Adrenal gland (tissue), 5 donors: Measurements from ENCODE around the gene ACSM6.

ENCODE experiments used
- CTCF ChIP-seq, 6 experiments: fragments of 450-650 bp in 4 of 6; fragments of 200-600 bp in 2 of 6; sonication (generic) in 1 of 6; IDR thresholded peaks; 1 replicate in 5 of 6; 2 replicates in 1 of 6; pipeline versions ENCODE4 v1.5.1 to v1.8.0; 2016 to 2021; ENCODE audit warnings: antibody characterized with exemption in 6 of 6, mild to moderate bottlenecking in 2 of 6, moderate library complexity in 1 of 6
- POLR2A ChIP-seq, 2 donors: fragments of 450-650 bp; IDR thresholded peaks; one replicate each; pipeline ENCODE4 v1.6.1; 2017; ENCODE audit warnings: antibody characterized with exemption in 2 of 2, mild to moderate bottlenecking in 2 of 2, moderate library complexity in 1 of 2
- donor health status: DM: no; HTN: no; CAD: no.

GRCh38 chr10:95277201-95277570, 83.1 kb downstream of the ACSM6 start:
- TF ChIP-seq CTCF (IDR thresholded peaks at IDR 0.05), result no peak
- TF ChIP-seq POLR2A (IDR thresholded peaks at IDR 0.05), result no peak
